Left forelimb (tissue), 1 donor: ENCODE results near the gene EDNRB.
"Not testable (repeated sequence)": the region's sequence is repeated elsewhere in the genome, so short reads cannot be mapped to it uniquely, and the experiment has no call there.

ENCODE experiments used
- DNase-seq: peaks from one replicate; pipeline ENCODE4 v3.0.0-alpha.2; 2018; ENCODE audit warnings: low spot score

EDNRB gene

GRCh38 chr13:77918391-77919245 is at the start of gene EDNRB:
Gene EDNRB (minus strand): TSS chr13:77918831. CDS start chr13:77918573, 258 bp downstream.
- peak; percentile 66 for DNase-seq

GRCh38 chr13:77966671-77967070 is 48.0 kb upstream of the EDNRB start:
- no peak for DNase-seq

GRCh38 chr13:77952737-77953136 is 34.1 kb upstream of the EDNRB start:
- no peak for DNase-seq

GRCh38 chr13:77952276-77952675 is 33.6 kb upstream of the EDNRB start:
- DNase-seq: no peak

GRCh38 chr13:77946522-77946921 is 27.9 kb upstream of the EDNRB start:
- no peak for DNase-seq

- not testable (repeated sequence) for DNase-seq
Observed at GRCh38 chr13:77935063-77935462, 16.4 kb upstream of the EDNRB start.

- DNase-seq: no peak
Observed at GRCh38 chr13:77930430-77930829, 11.8 kb upstream of the EDNRB start.

- DNase-seq: no peak
Observed at GRCh38 chr13:77928909-77929308, 10.3 kb upstream of the EDNRB start.

GRCh38 chr13:77925616-77926015 is 7.0 kb upstream of the EDNRB start:
- no peak for DNase-seq

GRCh38 chr13:77919921-77920294 is 1.3 kb upstream of the EDNRB start:
- DNase-seq: no peak

- peak; percentile 72 for DNase-seq
Observed at GRCh38 chr13:77919246-77919920, 752 bp upstream of the EDNRB start.

GRCh38 chr13:77916488-77916887 is 2.1 kb downstream of the EDNRB start:
- no peak for DNase-seq

GRCh38 chr13:77915686-77916085 is 2.9 kb downstream of the EDNRB start:
- DNase-seq: no peak

- no peak for DNase-seq
Observed at GRCh38 chr13:77913003-77913402, 5.6 kb downstream of the EDNRB start.

- DNase-seq: no peak
Observed at GRCh38 chr13:77911751-77912150, 6.9 kb downstream of the EDNRB start.

- DNase-seq: no peak
Observed at GRCh38 chr13:77909827-77910226, 8.8 kb downstream of the EDNRB start.

GRCh38 chr13:77908531-77908930 is 10.1 kb downstream of the EDNRB start:
- no peak for DNase-seq

GRCh38 chr13:77907666-77908341 is 10.8 kb downstream of the EDNRB start:
- DNase-seq: no peak

- no peak for DNase-seq
Observed at GRCh38 chr13:77904031-77904430, 14.6 kb downstream of the EDNRB start.

- no peak for DNase-seq
Observed at GRCh38 chr13:77903435-77903834, 15.2 kb downstream of the EDNRB start.

GRCh38 chr13:77902319-77902963 is 16.2 kb downstream of the EDNRB start:
- DNase-seq: no peak

- no peak for DNase-seq
Observed at GRCh38 chr13:77898097-77898496, 20.5 kb downstream of the EDNRB start.
